Lung microvascular endothelial cell (primary cell): ENCODE results near the gene EXOC6. TPM values are rescaled to one million over a fixed set of nuclear protein-coding genes. Genes with fewer than 3 reads are reported as not detected.

Experiments
- total RNA-seq: library from RNA; depleted of rRNA; stranded (reverse); fragments of >200 nt; gene quantifications from 2 replicates; pipeline ENCODE4 v1.2.1, GENCODE V29; 2014

The EXOC6 gene
- total RNA-seq, 1 donor from 2014 or later: 390 TPM

Other genes starting within 250 kb of the EXOC6 start
- 38.8 and 62.1 TPM in 2 replicates for gene HHEX, start 158.6 kb upstream of the EXOC6 start, total RNA-seq
- gene CYP26C1, start 212.3 kb downstream of the EXOC6 start, total RNA-seq: 0.44 and 1.6 TPM in 2 replicates
- 0.44 and 1.6 TPM in 2 replicates for gene CYP26A1, start 225.4 kb downstream of the EXOC6 start, total RNA-seq